Purkinje cell (primary cell): Measurements from ENCODE around the gene CEP68. TPM values are rescaled to one million over a fixed set of nuclear protein-coding genes. Genes with fewer than 3 reads are reported as not detected.

Source experiments
- polyA plus RNA-seq: library from polyadenylated mRNA; unstranded; fragments of >200 nt; fragmentation: Nextera tagmentation; gene quantifications from 2 replicates; pipeline ENCODE4 v1.2.1, GENCODE V29; 2014

The CEP68 gene
- 9.9 and 12.9 TPM in 2 replicates for polyA plus RNA-seq

GRCh38 chr2:65056215-65057053, at the start of gene CEP68:
Gene CEP68, plus strand, starts transcription at chr2:65056416. Its CDS starts 13,029 bp downstream, at chr2:65069445.

GRCh38 chr2:65129826-65130663, 73.8 kb downstream of the CEP68 start, which contains the start of gene RAB1A:
Gene RAB1A, minus strand, starts transcription at chr2:65130106. Its CDS starts 191 bp downstream, at chr2:65129915.

Other genes with a start within 250 kb of the CEP68 start
- gene SLC1A4, start 67.0 kb upstream of the CEP68 start, polyA plus RNA-seq = 8.8 and 11.3 TPM in 2 replicates
- 233 and 252 TPM in 2 replicates for gene RAB1A, start 73.7 kb downstream of the CEP68 start, polyA plus RNA-seq
- 101 and 117 TPM in 2 replicates for gene ACTR2, start 171.4 kb downstream of the CEP68 start, polyA plus RNA-seq